OCI-LY3 (cell line): Measurements from ENCODE around the gene EXPH5.

Experiments
- CTCF ChIP-seq: fragments of 200-600, 300-600 bp; sonication (generic); IDR thresholded peaks from 2 replicates; pipeline ENCODE4 v1.5.1; 2014; ENCODE audit warnings: antibody characterized with exemption, low read length, low read depth
- EZH2phosphoT487 ChIP-seq: fragments of 200-600 bp; shearing (Covaris generic); IDR thresholded peaks from 2 replicates; pipeline ENCODE4 v1.6.1; 2018; ENCODE audit warnings: antibody characterized with exemption, mixed run types, low read depth

- TF ChIP-seq CTCF (no peak), EZH2phosphoT487 (no peak)
Observed at GRCh38 chr11:108584973-108585372, 8.6 kb downstream of the EXPH5 start.
